Upper lobe of right lung (tissue), 1 donor: Measurements from ENCODE around the gene ABHD15. TPM values are rescaled to one million over a fixed set of nuclear protein-coding genes. Genes with fewer than 3 reads are reported as not detected.
A peak's percentile ranks its signal among the peaks of the same experiment; 100 is the strongest.

ENCODE experiments used
- ATAC-seq: fragments of 200-7000 bp; cut with Tn5 transposase; one replicate; pipeline ENCODE4 v1.9.1; 2020; ENCODE audit warnings: mild to moderate bottlenecking, moderate library complexity
- DNase-seq: peaks from one replicate; pipeline ENCODE4 v3.0.0-alpha.2; 2020
- H3K27ac ChIP-seq: fragments of 200-600 bp; one replicate; pipeline ENCODE4 v1.8.0; 2022
- H3K27me3 ChIP-seq: fragments of 200-600 bp; one replicate; pipeline ENCODE4 v1.8.0; 2022; ENCODE audit warnings: mild to moderate bottlenecking
- H3K36me3 ChIP-seq: fragments of 200-600 bp; one replicate; pipeline ENCODE4 v1.8.0; 2022
- H3K4me1 ChIP-seq: fragments of 200-600 bp; one replicate; pipeline ENCODE4 v1.8.0; 2022
- H3K4me3 ChIP-seq: fragments of 200-600 bp; one replicate; pipeline ENCODE4 v1.8.0; 2022; ENCODE audit warnings: mild to moderate bottlenecking
- H3K9me3 ChIP-seq: fragments of 200-600 bp; one replicate; pipeline ENCODE4 v1.8.0; 2022
- intact Hi-C: fragments of 100-400 bp; cut with DNase I; formaldehyde crosslinking; loops from one replicate; pipeline ENCODE4 v1.11.0; 2022
- total RNA-seq: library from RNA; stranded (reverse); fragmentation: NEBNext Ultra II Directional; extraction: Animal tissue kit (Norgen Biotek cat#: 25700); gene quantifications from one replicate; pipeline ENCODE4 v1.2.1, GENCODE V29; 2021
- TF ChIP-seq, protein P1 (sequence below): fragments of 200-600 bp; IDR thresholded peaks from one replicate; pipeline ENCODE4 v1.8.0; 2022; ENCODE audit warnings: antibody characterized with exemption
- donor health status: DM: no; HTN: yes; CAD: no; lungs with severe emphysema.

ABHD15 gene
- total RNA-seq, 1 donor from 2014 or later, result 10.9 TPM

DNA sequence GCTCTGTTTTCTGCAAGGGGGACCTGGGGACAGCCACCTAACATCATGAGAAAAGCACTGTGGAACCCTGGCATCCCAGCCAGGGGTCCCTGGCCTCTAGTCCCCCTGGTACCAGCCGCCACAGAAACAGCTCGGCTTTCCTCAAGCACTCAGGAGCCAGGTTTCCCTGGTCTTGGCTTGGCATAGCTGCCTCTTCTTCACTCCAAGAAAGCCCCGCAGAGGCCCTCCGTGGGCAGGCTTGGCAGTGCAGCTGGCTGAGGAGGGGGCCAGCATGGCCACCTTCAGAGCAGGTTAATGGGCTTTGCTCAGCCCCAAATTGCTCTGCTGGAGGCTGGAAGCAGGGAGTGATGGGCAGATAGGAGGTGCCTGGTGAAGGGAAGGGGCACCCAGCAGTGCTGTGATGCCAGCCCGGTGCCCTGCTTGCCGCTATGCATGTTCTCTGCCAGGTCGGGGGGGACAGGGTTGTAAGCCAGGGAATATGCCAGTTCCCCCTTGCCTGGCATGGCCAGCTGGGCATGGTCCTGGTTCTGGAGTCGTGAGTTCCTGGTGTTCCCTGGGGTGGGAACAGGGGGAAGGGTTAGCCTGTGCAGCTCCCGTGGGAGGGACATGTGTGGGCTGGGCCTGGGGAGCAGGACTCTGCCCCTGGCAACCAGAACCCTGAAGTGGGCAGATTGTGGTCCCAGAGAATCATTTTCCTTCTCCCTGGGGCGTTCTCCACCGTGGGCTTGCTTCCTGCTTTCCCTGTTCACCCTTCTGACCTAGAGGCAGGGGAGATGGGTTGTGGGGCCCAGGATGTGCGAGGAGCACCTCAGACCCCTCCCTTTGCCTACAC is 29.3 kb upstream of the ABHD15 start:
- H3K36me3 ChIP-seq, result no peaks in the 10 kb centered on the region
- ATAC-seq (no peak), DNase-seq (no peak)
- H3K4me3 ChIP-seq, result no peak overlapping the region
- H3K4me1 ChIP-seq, result peaks cover 23% of the 10 kb centered on the region
- no peaks in the 10 kb centered on the region for H3K27me3 ChIP-seq
- no peaks in the 10 kb centered on the region for H3K9me3 ChIP-seq
- no peak overlapping the region for H3K27ac ChIP-seq
- TF ChIP-seq, protein P1, sequence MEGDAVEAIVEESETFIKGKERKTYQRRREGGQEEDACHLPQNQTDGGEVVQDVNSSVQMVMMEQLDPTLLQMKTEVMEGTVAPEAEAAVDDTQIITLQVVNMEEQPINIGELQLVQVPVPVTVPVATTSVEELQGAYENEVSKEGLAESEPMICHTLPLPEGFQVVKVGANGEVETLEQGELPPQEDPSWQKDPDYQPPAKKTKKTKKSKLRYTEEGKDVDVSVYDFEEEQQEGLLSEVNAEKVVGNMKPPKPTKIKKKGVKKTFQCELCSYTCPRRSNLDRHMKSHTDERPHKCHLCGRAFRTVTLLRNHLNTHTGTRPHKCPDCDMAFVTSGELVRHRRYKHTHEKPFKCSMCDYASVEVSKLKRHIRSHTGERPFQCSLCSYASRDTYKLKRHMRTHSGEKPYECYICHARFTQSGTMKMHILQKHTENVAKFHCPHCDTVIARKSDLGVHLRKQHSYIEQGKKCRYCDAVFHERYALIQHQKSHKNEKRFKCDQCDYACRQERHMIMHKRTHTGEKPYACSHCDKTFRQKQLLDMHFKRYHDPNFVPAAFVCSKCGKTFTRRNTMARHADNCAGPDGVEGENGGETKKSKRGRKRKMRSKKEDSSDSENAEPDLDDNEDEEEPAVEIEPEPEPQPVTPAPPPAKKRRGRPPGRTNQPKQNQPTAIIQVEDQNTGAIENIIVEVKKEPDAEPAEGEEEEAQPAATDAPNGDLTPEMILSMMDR, result no peak
- intact Hi-C loops, result no loop called here

DNA sequence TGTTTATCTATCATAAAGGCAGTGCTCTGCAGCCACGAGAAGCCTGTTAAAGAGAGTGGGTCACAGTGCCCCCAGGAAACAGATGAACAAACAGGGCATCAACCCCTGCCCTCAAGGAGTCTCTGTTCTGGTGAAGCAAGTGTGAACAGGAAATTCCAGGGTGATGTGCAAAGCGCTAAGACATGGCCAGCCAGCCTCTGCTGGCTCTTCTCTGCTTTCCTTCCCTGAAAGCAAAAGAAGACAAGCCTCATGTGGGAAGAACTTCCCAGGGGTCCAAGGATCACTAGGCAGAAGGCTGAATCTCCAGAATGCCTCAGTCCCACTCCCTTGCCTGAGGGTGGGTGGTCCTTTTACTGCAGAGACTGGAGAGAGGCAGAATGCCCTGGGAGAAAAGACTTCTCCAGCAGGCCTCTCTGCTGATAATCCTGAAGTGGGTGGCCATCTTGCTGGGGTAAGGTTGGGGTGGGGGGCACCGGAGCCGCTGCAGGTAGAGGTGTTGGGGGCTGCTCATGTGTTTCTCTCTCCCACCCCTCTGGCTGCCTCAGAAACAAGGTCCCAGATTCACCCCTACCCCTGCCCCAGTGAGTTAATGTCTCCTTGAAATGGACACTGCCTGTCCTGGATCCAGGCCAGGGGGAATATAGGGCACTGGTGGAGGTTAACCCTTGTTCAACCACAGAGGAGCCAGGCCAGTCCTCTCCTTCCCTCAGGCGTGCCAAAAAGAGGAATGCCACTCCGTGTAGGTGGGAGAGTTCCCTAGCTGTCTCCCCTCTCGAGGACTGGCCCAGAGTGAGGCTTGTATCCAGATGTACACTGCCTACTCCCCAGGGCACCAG is 28.5 kb upstream of the ABHD15 start:
- no peak overlapping the region for H3K4me3 ChIP-seq
- no peak for ATAC-seq
- no peak overlapping the region for H3K27ac ChIP-seq
- DNase-seq, result no peak
- peaks cover 31% of the 10 kb centered on the region for H3K4me1 ChIP-seq
- intact Hi-C loops, result no loop called here
- no peaks in the 10 kb centered on the region for H3K36me3 ChIP-seq
- no peaks in the 10 kb centered on the region for H3K27me3 ChIP-seq
- H3K9me3 ChIP-seq, result no peaks in the 10 kb centered on the region
- TF ChIP-seq, protein P1, result no peak

DNA sequence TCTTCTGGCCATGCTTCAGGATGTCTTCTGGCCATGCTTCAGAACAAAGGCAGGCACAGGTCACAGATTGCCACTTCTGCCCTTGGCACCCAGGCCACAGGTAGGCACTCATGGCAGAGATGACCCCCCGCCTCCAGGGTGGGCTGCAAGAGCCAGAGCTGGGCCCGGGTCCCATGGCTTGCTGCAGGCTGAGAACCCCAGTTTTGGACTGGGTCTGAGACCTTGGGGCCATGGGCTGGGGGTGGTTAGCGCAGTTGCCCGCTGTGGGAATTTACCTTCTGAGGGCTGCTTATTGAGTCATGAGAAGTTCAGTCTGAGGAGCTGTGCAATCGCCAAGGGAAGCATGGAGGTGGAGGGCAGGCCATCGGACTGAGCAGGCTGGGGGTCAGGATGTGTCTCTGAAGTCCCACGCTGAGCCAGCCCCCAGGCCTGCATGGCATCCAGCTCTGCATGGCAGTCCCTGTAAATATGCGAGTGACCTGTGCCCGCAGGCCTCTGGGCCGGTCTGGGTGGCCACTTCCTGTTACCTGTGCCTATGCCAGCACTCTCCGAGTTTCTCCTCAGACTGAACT is 27.8 kb upstream of the ABHD15 start:
- TF ChIP-seq, protein P1, result no peak
- no peak overlapping the region for H3K4me3 ChIP-seq
- H3K27ac ChIP-seq, result no peak overlapping the region
- intact Hi-C loops, result no loop called here
- H3K9me3 ChIP-seq, result no peaks in the 10 kb centered on the region
- no peaks in the 10 kb centered on the region for H3K36me3 ChIP-seq
- H3K4me1 ChIP-seq, result peaks cover 38% of the 10 kb centered on the region
- DNase-seq, result peak; percentile 62
- H3K27me3 ChIP-seq, result no peaks in the 10 kb centered on the region
- no peak for ATAC-seq

DNA sequence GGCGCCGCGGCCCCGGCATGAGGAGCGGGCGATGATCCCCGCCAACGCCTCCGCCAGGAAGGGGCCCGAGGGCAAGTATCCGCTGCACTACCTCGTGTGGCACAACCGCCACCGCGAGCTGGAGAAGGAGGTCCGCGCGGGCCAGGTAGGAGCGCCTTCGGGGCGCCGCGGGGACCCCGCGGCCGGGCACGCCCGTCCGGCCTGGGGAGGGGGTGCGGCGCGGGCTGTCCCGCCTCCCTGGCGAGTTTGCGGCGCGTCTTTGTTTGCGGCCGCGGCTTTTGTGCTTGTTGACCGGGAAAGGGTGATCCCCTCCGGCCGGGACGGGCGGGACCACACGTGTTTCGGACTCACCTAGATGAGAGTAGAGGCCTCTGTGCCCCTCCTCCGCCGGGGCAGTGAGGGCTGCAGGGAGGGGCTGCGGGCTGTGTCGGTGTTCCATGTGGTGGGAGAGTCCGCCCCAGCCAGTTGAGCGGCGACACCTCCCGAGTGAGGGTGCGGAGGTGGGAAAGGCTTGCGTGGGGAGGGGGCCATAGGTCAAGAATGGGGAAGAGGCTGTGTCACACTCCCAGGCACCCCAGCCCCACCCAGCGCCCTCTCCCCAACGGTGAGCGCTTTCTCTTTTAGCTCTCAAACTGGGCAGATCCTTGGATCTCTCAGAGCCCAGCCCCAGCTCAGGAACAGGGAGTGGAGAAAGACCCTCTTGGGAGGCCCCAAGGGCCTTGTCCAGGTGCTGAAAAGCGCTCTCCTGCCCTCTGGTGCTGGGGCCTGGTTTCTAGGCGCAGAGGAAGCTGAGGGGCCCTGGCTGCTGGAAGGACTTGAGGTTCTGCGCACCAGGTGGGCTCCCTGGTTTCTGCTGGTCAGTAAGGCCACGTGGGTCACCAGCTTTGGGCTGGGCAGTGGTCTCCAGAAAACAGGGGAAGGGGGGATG is 27.0 kb upstream of the ABHD15 start:
- TF ChIP-seq, protein P1, result no peak
- ATAC-seq, result no peak
- H3K4me1 ChIP-seq, result peaks cover 38% of the 10 kb centered on the region
- peak; percentile 69 for DNase-seq
- no peaks in the 10 kb centered on the region for H3K27me3 ChIP-seq
- peak overlapping the region; percentile 60 for H3K4me3 ChIP-seq
- H3K9me3 ChIP-seq, result no peaks in the 10 kb centered on the region
- no peak overlapping the region for H3K27ac ChIP-seq
- intact Hi-C loops, result no loop called here
- H3K36me3 ChIP-seq, result no peaks in the 10 kb centered on the region
